ENCODE data around the gene CACNA2D3. TPM values are rescaled to one million over a fixed set of nuclear protein-coding genes. Genes with fewer than 3 reads are reported as not detected.

CACNA2D3 gene
- total and polyA plus RNA-seq, 4 donors: 0.06 to 0.37 (median 0.08) TPM; not detected in 1

- H3K36me3 ChIP-seq (ENCODE audit: control insufficient read depth in 4 of 4, insufficient read depth in 3 of 4, low read depth in 1 of 4, low read length in 3 of 4): no peaks in the 10 kb centered on the region
- no peaks in the 10 kb centered on the region for H3K9me3 ChIP-seq (ENCODE audit: control insufficient read depth in 4 of 4, low read length in 3 of 4)
- H3K9ac ChIP-seq (ENCODE audit: low read depth in 1 of 2, low read length in 2 of 2): no peak overlapping the region
- peaks cover 0 to 7% (median 5%) of the 10 kb centered on the region in 4 donors for H3K27me3 ChIP-seq (ENCODE audit: control insufficient read depth in 4 of 4, insufficient read depth in 4 of 4, low read length in 3 of 4)
- no peak overlapping the region for H3K4me3 ChIP-seq (ENCODE audit: low read depth in 1 of 3, low read length in 3 of 3)
- no peak for TF ChIP-seq FOXA2 (IDR thresholded peaks at IDR 0.05)
- TF ChIP-seq NR2F2 (IDR thresholded peaks at IDR 0.05): no peak
- TF ChIP-seq JUND (IDR thresholded peaks at IDR 0.05): no peak
- no peak for TF ChIP-seq EGR1 (IDR thresholded peaks at IDR 0.05; ENCODE audit: low read depth in 2 of 2)
- TF ChIP-seq YY1 (IDR thresholded peaks at IDR 0.05): no peak
- TF ChIP-seq, protein P1, sequence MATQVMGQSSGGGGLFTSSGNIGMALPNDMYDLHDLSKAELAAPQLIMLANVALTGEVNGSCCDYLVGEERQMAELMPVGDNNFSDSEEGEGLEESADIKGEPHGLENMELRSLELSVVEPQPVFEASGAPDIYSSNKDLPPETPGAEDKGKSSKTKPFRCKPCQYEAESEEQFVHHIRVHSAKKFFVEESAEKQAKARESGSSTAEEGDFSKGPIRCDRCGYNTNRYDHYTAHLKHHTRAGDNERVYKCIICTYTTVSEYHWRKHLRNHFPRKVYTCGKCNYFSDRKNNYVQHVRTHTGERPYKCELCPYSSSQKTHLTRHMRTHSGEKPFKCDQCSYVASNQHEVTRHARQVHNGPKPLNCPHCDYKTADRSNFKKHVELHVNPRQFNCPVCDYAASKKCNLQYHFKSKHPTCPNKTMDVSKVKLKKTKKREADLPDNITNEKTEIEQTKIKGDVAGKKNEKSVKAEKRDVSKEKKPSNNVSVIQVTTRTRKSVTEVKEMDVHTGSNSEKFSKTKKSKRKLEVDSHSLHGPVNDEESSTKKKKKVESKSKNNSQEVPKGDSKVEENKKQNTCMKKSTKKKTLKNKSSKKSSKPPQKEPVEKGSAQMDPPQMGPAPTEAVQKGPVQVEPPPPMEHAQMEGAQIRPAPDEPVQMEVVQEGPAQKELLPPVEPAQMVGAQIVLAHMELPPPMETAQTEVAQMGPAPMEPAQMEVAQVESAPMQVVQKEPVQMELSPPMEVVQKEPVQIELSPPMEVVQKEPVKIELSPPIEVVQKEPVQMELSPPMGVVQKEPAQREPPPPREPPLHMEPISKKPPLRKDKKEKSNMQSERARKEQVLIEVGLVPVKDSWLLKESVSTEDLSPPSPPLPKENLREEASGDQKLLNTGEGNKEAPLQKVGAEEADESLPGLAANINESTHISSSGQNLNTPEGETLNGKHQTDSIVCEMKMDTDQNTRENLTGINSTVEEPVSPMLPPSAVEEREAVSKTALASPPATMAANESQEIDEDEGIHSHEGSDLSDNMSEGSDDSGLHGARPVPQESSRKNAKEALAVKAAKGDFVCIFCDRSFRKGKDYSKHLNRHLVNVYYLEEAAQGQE (IDR thresholded peaks at IDR 0.05): no peak
- TF ChIP-seq GABPA (IDR thresholded peaks at IDR 0.05 in 1 of 2, conservative IDR thresholded peaks at IDR 0.05 in 1 of 2): no peak
- no peak for TF ChIP-seq RXRA (IDR thresholded peaks at IDR 0.05)
- no peak for DNase-seq (ENCODE audit: low spot score)
- H3K27ac ChIP-seq (ENCODE audit: low read depth in 1 of 2, low read length in 2 of 2): no peak overlapping the region
- 71% methylated on average over 7 of the region's 7 CpGs for WGBS
- peaks cover 10 to 19% (median 14%) of the 10 kb centered on the region in 4 donors for H3K4me1 ChIP-seq (ENCODE audit: control insufficient read depth in 4 of 4, insufficient read depth in 4 of 4, low read length in 3 of 4)
These were observed 4.2 kb downstream of the CACNA2D3 start for GRCh38 chr3:54126551-54126950.

DNA sequence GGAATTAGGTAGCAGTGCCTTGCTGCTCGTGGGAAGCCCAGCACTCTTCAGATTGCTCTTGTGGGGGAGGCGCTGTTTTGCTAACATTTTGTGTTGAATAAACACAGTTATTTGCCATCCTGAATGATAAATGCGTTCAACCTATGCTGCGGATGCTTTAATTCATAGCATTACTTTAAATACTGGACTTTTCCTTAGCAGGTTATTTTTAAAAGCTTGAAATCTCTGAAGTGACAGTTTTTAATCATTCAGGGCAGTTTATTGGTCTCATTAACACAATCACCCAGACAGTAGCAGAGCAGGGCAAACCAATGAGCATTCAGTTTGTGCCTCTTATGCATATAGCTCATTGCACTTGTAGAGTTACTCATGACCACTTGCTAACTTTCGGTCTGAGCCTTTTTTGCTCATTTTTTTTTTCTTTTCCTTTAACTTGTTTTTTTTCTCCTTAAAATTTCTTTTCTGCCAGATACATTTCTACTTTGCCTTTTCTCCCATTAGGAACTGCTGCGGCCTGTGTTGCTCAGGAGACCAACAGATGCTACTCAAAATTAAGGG, 5.2 kb downstream of the CACNA2D3 start:
- no peak overlapping the region for H3K4me3 ChIP-seq (ENCODE audit: low read depth in 1 of 3, low read length in 3 of 3)
- H3K27ac ChIP-seq (ENCODE audit: low read depth in 1 of 2, low read length in 2 of 2): no peak overlapping the region
- DNase-seq (ENCODE audit: low spot score): no peak
- TF ChIP-seq, protein P2, sequence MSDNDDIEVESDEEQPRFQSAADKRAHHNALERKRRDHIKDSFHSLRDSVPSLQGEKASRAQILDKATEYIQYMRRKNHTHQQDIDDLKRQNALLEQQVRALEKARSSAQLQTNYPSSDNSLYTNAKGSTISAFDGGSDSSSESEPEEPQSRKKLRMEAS (IDR thresholded peaks at IDR 0.05): no peak
- no peak for TF ChIP-seq EGR1 (IDR thresholded peaks at IDR 0.05; ENCODE audit: low read depth in 2 of 2)
- no peak for TF ChIP-seq JUND (IDR thresholded peaks at IDR 0.05)
- TF ChIP-seq NR2F2 (IDR thresholded peaks at IDR 0.05): no peak
- TF ChIP-seq, protein P3, sequence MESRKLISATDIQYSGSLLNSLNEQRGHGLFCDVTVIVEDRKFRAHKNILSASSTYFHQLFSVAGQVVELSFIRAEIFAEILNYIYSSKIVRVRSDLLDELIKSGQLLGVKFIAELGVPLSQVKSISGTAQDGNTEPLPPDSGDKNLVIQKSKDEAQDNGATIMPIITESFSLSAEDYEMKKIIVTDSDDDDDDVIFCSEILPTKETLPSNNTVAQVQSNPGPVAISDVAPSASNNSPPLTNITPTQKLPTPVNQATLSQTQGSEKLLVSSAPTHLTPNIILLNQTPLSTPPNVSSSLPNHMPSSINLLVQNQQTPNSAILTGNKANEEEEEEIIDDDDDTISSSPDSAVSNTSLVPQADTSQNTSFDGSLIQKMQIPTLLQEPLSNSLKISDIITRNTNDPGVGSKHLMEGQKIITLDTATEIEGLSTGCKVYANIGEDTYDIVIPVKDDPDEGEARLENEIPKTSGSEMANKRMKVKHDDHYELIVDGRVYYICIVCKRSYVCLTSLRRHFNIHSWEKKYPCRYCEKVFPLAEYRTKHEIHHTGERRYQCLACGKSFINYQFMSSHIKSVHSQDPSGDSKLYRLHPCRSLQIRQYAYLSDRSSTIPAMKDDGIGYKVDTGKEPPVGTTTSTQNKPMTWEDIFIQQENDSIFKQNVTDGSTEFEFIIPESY (IDR thresholded peaks at IDR 0.05): no peak
- TF ChIP-seq RXRA (IDR thresholded peaks at IDR 0.05): no peak
- no peak for TF ChIP-seq CTCF (IDR thresholded peaks at IDR 0.05; ENCODE audit: low read depth, low read length, missing input control)
- no peak for TF ChIP-seq TAF1 (conservative IDR thresholded peaks at IDR 0.05)
- TF ChIP-seq FOXA1 (IDR thresholded peaks at IDR 0.05): no peak
- TF ChIP-seq RAD21 (IDR thresholded peaks at IDR 0.05): no peak
- TF ChIP-seq FOXA2 (IDR thresholded peaks at IDR 0.05): no peak
- no peak for TF ChIP-seq HNF4A (conservative IDR thresholded peaks at IDR 0.05)
- TF ChIP-seq, protein P4, sequence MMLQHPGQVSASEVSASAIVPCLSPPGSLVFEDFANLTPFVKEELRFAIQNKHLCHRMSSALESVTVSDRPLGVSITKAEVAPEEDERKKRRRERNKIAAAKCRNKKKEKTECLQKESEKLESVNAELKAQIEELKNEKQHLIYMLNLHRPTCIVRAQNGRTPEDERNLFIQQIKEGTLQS (IDR thresholded peaks at IDR 0.05): no peak
- TF ChIP-seq GABPA (IDR thresholded peaks at IDR 0.05 in 1 of 2, conservative IDR thresholded peaks at IDR 0.05 in 1 of 2): no peak
- no peak for TF ChIP-seq SP1 (IDR thresholded peaks at IDR 0.05)
- TF ChIP-seq HNF4G (IDR thresholded peaks at IDR 0.05): no peak
- TF ChIP-seq, protein P1 (IDR thresholded peaks at IDR 0.05): no peak
- no peak for TF ChIP-seq YY1 (IDR thresholded peaks at IDR 0.05)
- H3K36me3 ChIP-seq (ENCODE audit: control insufficient read depth in 4 of 4, insufficient read depth in 3 of 4, low read depth in 1 of 4, low read length in 3 of 4): no peaks in the 10 kb centered on the region
- H3K4me1 ChIP-seq (ENCODE audit: control insufficient read depth in 4 of 4, insufficient read depth in 4 of 4, low read length in 3 of 4): peaks cover 6 to 12% (median 7%) of the 10 kb centered on the region in 4 donors
- H3K9ac ChIP-seq (ENCODE audit: low read depth in 1 of 2, low read length in 2 of 2): no peak overlapping the region
- WGBS: 85% methylated on average over 6 of the region's 6 CpGs
- no peaks in the 10 kb centered on the region for H3K9me3 ChIP-seq (ENCODE audit: control insufficient read depth in 4 of 4, low read length in 3 of 4)
- H3K27me3 ChIP-seq (ENCODE audit: control insufficient read depth in 4 of 4, insufficient read depth in 4 of 4, low read length in 3 of 4): peaks cover 0 to 7% (median 2%) of the 10 kb centered on the region in 4 donors
